Stimulated activated CD8-positive, alpha-beta memory T cell treated with anti-CD3 and anti-CD28 coated beads, Interleukin-4, amount 100 ng/mL, for 4 hours (primary cell): ENCODE measurements around the gene C14orf119.
"Not testable (repeated sequence)": the region's sequence is repeated elsewhere in the genome, so short reads cannot be mapped to it uniquely, and the experiment has no call there.

Experiments
- DNase-seq, 2 donors: peaks; one replicate each; pipeline ENCODE4 v3.0.0-alpha.2; 2020; ENCODE audit warnings: low read depth in 2 of 2, low spot score in 1 of 2

The C14orf119 gene

DNA sequence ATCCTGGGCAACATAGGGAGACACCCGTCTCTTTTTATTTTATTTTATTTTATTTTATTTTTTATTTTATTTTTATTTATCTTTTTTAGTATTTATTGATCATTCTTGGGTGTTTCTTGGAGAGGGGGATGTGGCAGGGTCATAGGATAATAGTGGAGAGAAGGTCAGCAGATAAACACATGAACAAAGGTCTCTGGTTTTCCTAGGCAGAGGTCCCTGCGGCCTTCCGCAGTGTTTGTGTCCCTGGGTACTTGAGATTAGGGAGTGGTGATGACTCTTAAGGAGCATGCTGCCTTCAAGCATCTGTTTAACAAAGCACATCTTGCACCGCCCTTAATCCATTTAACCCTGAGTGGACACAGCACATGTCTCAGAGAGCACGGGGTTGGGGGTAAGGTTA is 12.3 kb downstream of the C14orf119 start:
- not testable (repeated sequence) for DNase-seq

DNA sequence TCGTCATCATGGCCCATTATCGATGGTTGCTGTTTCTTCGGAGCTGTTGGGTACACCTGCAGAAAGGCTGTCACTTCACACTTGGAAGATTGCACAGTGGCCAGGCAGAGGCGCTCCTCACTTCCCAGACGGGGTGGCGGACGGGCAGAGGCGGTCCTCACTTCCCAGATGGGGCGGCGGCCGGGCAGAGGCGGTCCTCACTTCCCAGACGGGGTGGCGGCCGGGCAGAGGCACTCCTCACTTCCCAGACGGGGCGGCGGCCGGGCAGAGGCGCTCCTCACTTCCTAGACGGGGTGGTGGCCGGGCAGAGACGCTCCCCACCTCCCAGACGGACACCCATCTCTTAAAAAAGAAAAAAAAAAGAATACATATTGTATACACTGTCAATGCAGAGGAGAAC is 12.9 kb downstream of the C14orf119 start:
- DNase-seq = not testable (repeated sequence)

DNA sequence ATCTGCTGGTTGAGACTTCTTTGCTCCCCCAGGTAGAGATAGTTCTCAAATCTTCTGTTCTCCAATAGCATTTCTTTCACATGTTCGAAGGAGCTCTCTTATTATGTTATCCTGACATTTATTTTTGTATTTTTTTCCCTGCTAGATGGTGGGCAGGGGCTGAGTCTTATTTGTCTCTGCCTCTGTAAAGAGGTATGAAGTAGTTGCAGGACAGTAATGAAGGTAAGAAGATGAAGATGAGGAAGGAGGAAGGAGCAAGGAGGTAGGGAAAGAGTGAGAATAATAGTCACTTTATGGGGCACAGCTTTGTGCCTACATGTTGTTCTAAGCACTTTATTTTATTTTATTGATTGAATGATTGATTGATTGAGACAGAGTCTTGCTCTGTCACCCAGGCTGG is 14.5 kb downstream of the C14orf119 start:
- no peak for DNase-seq

DNA sequence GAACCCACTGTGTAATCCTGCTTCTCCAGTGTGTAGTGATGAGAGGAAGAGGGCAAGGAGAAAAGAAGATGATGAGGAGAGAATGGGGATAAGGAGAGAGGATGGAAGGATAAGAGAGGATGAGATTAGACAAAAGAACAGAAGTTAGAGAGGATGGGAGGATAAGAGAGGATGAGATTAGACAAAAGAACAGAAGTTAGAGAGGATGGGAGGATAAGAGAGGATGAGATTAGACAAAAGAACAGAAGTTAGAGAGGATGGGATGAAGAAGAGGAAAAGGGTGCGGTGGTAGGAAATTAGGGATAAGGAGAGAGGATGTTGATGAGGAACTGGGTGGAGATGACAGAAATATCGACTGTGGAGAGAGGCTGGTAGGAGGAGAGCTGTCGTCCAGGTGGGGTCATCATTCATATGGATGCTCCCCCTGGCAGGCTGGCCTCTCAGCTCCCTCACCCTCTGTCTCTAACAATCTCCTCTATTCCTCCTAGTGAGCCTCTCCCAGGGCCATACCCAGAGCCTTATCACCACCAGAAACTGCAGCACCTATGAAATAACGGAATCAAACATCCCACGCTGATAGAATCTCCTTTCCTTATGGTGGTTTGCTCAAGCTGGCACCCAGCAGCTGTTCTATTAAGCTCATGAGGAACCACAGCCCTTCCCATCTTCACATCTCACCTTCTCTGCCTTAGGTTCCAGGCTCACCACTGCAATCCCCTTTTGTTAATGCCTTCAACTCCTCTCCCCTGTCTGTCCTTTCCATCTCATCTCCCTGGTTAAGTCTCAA is 15.5 kb downstream of the C14orf119 start:
- no peak for DNase-seq

DNA sequence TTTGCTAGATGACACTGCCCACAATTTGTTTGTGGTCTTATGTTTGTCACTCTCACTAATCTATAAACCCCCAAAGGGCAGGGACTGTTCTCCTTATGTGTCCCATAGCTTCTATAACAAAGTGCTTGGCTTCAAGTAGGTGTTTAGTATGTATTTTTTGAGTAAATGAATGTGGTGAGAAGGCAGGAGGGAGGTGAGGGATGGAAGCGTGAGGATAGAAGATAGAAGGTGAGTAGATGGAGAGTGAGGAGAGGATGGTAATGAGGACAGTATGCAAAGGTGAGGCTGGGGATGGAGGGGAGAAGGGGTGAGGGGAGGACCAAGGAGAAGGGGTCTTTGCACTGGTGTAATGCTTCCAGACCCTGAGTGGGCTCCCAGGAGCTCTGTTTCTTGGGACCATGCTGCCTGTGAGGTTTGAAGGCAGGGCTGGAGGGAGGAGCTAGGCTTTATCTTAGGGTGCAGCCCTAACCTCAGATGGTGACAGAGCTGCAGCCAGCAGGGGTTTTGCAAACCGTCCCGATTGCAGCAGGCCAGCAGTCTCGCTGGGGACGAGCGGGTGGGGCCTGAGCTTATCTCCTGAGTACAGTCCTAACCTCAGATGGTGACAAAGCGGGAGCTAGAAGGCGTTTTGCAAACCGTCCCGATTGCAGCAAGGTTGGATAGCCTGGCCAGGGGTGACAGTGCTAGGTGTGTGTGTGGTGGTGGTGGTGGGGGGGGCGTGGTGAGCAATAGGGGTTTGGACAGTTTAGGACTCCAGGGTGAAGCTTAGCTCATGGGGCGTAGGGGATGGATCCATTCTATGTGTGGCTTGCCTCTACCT is 17.3 kb downstream of the C14orf119 start:
- no peak for DNase-seq

DNA sequence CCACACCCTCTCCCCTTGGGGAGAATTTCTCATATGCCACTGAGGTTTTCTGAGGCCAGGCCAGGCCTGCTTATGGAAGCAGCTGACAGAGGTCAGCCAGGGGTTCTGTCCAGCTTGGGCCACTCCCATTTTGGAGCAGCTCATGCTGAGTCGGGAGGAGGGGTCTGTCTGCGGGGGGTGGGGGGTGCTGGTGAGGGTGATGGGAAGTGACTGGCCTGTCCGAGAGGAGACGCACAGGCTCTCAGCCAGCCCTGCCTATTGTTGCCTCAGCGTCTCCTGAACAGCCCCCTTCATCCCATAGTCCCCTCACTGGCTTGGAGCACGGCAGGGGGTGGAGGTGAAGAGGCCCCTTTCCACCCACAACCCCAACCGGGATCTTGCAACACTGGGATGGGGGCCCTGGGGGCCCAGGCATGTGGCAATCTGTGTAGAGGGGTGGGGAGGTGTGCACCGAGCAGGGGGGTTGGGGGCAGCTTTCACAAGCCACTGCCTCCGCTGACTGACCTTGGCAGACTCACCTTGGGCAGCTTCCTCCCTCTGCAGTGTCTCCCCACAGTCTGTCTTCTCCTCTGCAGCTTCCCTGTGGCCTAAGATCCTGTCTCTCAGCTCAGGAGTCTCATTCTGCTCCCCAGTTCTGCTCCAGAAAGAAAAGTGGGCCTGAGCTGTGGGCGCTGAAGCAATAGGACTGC is 18.3 kb downstream of the C14orf119 start:
- DNase-seq = no peak

DNA sequence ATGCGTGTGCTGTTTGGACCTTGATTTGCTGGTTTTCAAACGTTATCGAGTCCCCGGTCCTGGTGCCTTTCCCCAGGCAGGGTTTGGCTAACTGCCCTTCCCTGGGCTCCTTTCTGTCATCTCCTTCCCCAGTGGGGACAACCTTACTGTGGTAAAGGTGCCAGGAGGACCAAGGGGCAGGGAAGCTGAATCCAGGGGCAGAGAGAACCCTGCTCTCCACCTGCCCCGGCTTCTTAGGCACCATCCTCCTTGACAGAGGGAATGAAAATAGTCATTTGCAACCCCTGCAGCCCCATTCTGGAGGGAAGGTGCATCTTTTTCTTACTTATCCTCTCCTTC is 18.8 kb downstream of the C14orf119 start:
- DNase-seq = no peak

DNA sequence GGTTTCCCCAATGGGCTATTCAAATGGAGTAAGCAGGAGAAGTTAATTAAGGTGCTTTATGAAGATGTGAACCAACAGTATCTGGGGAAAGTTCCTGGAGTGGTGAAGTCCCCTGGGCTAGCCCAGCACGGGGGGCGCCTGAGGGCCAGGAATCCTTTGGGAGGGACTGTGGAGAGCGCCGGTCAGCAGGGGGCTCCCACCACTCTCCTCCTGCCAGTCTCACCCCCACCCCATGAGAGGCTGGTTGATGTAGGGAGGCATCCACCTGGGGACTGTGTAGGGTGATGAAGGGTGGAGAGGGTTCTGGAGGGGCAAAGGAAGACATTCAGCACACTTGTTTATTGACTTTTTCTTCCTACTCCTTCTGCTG is 19.3 kb downstream of the C14orf119 start:
- DNase-seq = no peak

DNA sequence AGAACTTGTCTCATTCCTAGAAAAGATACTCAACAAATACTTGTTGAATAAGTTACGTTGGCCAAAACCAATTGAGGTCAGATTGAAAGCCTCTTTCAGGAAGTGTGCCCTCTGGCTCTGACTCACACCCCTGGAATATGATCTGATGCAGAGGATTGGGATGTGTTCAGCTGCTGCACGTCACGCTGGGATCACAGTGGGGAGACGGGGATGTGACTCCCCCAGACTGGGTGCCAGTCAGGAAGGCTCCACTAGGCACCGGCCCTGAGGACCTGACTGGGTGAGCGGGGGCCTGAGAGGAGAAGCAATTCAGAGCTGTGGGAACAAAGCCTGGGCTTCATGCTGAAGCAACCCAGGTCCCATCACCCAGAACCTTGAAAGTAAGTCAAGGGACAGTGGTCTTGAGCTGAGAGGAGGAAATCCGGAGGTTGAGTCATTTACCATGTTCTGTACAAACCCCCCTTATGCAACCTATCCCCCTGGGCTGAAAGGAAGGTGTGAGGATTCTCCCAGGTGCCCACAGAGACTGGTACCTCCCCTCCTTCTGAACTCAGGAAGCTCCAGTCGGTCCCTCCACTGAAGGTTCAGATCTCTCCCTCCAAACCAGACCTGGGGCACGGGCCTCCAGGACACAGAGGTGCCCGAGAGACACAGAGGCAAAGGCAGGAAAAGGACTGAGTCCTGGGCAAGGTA is 19.9 kb downstream of the C14orf119 start:
- no peak for DNase-seq

DNA sequence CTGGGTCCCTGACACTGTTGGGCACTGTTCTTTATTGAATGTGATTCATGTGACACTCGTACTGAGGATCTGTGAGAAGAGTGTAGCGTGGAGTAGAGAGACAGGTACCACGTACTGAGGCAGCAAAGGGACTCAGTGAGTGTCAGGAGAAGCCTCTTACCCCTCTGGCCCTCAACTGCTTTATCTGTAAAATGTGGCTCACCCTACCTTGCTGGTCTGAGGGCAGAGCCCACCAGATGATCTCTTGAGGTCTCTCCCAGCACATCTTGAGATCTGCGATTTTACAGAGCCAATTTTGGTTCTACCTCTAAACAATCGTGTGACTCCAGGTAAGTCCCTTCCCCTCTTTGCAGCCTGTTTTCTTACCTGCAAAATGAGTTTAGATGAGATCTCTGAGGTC is 20.6 kb downstream of the C14orf119 start:
- DNase-seq = no peak

DNA sequence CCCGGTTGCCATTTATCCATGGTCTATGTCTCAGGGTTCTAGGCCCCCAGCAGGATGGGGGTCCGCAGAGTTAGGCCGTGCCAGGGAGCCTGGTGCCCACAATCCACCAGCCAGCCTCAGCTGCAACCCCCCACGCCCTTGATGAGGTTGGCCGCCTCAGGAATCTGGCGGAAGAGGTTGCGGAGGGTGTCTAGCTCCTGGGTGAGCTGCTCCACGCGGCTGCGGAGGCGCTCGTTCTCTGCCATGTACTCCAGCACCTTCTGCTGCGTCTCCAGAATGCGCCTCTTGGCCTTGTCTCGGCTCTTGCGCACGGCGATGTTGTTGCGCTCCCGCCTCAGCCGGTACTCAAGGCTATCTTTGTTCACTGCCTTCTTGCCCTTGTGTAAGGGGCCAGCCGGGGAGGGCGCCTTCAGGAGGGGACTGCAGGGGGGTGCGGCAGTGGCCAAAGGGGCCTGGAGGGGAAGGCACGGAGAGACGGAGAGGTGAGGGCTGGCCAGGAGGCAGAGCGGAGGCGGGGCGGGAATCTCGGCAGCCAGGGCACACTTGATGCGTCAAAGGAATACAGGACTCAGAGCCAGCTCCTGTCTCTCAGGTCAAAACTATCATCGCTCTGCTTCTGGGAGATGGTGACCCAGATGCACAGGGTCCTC is 22.2 kb downstream of the C14orf119 start:
- no peak for DNase-seq

DNA sequence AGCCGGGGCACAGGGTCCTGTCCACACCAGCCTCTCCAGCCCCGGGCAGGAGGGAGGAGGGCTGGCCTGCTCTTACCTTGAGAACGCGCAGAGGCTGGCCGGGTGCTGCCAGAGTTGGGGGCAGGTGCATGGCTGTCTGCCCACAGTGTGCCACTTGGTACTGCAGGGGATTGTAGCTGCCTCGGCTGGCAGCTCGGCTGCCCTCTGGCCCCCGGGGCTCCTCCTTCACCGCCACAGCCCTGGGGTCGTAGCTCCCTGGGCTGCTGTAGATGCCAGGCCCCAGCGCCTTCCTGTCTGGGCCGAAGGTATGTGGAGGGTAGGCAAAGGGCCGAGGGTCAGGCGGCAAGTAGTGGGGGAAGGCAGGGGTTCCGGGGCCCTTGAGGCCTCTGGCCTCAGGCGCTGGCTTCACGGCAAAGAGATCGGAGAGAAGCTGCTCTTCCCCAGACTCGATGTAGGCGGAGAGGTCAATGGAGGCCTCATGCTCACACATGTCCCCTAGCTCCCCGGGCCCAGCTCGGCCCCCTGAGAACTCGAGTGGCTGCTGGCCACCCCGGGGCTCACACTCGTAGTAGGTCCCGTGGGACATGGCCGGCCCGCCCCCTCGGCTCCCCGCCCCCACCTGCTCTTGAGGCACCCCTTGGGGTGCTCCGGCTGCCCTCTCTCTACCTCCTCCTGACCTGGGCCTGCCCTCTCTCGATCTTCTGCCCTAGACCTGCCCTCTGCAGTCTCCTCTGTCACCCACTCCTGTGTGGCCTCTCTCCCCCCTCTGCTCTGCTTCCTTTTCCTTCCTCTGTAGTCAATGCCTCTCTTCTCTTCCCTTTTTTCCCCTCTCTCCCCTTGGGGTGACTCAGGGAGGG is 23.4 kb downstream of the C14orf119 start, which contains the start of gene CEBPE:
Gene CEBPE, minus strand, starts transcription at position 750 of the 857 bp plus-strand sequence. Its CDS starts 164 bp downstream, at position 586.
- DNase-seq = no peak

DNA sequence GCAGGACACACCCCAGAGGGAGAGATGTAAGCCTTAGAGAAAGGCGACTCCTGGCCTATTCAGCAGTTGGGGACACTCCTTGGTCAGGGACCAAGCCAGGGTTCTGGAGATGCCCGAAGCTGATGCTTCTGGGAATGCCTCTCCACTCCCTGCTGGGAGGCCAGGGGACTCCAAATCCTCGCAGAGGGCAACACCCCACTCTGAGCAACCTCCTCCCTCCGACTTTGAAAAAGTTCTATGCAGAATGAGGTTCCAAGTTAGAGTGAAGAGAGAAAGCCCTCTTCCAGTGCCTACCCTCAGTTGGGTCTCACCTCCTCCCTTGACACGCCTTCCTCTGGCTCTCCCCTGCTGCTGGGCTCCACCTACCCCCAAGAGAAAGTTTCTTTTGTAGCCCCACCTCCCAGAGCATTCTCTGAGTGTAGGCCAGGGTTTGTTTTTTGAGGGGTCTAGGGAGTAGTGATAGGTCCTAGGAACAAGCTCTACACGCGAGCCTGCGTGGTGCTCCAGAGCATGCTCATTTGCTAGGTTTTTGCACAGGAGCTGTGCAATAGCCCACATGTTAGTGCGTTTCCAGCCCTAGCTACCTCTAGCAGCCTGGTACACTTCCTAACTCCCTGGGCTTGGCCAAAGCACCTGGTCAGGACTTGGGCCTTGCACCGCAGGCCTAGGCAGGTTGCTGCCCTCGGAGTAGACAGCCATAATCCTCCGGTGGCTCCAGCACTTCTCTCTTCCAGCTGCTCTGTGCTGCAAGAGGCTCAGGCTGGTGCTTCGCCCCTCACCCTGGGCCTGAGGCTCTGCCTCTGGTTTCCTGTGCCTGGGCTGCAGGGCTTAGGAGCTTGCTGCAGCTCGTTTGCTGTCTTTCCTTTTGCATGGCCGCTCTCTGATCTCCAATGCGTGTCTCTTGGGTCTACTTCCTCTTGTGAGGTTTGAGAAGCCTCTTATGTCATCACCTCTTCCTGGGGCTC is 24.3 kb downstream of the C14orf119 start:
- DNase-seq = no peak

DNA sequence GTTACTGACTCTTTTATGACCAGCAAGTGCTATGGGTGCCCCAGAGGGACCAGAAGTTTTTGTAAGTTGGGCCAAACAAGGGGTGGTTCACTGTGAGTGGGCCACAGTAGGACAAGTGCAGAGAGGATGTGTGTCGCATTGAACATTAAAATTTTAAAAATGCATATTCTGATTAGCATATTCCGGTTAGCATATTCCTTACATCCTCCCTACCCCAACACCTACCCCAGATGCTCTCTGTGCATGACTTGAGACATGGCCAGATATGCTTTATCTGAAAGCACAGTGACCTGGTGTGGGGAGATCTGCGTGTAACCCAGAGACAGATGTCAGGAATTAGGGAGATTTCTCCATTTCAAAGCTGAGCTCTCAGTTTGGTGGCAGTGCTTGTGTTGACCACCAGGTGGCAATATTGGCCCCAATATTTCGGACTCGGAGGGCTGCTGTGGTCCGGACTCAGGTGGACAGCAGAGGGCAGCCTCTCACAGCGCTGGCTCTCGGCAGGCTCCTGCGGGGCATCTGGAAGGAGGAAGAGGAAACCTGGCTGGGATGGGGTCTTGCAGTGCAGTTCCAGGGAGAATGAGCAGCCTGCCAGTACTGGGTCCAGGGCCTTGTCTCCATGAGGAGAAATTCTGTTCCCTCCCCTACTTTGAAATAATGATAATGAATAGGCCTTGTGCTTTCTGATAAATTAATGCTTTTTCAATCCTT is 25.4 kb downstream of the C14orf119 start:
- peak; percentile 50 to 58 for DNase-seq

DNA sequence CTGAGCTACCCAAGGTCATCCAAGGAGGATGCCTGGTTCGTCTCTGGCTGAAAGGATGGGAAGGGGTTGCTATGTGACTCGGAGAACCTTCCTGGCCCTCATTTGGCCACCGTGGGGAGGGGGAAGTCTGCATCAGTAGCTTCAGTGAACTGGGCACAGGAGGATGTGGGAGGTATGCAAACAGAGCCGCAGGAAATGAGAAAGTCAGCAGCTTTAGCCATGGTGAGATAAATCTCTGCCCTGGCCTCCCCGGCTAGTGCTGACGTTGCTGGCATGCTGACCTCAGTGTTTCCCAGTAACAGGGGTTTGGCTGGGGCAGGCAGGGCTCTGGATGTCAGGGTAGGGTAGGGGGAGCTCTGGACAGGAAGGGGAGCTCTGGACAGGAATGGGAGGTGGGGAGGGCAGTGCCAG is 26.1 kb downstream of the C14orf119 start:
- no peak for DNase-seq

DNA sequence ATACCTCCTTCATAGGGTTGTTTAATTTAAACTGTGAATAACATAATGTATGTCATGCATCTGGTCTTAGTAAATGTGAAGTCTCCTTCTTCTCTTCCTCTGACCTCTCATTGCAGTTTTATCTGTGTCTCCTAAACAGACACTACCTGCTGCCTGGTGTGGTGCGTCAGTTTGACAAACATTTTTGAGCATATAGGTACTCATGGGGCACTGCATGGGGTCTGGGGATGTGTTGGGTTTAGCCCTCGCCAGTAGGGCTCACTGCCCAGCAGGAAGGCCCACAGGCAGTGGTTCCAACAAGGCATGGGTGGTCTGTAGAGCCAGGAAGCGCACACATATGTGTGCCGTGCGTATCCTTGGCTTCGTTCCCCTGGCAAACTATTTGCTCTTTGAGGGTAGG is 26.8 kb downstream of the C14orf119 start:
- DNase-seq = no peak

DNA sequence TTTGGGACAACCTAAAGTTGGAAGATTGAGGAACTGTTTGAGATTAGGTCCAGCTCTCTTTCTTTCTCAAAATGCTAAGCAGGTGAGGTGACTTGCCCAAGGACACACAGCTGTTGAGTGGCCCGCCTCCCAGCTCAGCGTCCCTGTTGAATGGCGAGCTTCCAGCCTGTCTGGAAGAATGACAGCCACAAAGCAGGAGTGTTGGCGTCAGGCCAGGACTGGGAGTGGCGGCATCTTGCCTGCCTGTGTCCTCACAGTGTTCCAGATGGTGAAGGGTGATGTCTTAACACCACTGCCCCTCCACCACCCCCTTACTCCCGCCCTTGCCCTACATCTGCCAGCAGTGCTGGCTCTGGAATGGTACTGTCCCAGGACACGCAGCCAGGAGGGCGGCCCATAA is 28.1 kb downstream of the C14orf119 start:
- no peak for DNase-seq

DNA sequence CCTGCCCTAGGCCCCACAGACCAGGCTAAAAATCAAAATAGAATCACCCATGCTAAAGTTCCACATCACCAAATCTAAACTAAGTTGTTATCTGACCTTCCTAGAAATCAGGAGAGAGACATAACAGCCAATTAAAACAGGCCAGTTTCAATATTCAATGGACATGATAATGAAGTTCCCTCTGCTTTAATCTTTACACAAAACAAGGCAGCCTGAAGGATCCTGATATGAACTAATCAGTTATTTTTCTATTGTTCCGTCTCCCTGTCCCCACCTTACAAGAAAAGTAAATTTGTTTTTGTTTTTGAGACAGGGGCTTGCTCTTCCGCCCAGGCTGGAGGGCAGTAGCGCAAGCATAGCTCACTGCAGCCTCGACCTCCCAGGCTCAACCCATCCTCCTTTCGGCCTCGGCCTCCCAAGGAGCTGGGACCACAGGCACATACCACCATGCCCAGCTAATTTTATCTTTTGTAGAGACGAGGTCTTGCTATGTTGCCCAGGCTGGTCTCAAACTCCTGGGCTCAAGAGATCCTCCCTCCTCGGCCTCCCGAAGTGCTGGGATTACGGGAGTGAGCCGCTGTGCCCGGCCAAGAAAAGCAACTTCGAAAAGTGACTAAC is 29.1 kb downstream of the C14orf119 start:
- no peak for DNase-seq
